HG02610 (cell line): ENCODE data around the gene AQP12A.

Source experiments
- ATAC-seq: cut with Tn5 transposase; IDR thresholded peaks from one replicate; pipeline ENCODE4 v1.9.1; 2021; ENCODE audit warnings: mild to moderate bottlenecking, moderate library complexity; ENCODE audit not compliant: unreplicated experiment

AQP12A gene

DNA sequence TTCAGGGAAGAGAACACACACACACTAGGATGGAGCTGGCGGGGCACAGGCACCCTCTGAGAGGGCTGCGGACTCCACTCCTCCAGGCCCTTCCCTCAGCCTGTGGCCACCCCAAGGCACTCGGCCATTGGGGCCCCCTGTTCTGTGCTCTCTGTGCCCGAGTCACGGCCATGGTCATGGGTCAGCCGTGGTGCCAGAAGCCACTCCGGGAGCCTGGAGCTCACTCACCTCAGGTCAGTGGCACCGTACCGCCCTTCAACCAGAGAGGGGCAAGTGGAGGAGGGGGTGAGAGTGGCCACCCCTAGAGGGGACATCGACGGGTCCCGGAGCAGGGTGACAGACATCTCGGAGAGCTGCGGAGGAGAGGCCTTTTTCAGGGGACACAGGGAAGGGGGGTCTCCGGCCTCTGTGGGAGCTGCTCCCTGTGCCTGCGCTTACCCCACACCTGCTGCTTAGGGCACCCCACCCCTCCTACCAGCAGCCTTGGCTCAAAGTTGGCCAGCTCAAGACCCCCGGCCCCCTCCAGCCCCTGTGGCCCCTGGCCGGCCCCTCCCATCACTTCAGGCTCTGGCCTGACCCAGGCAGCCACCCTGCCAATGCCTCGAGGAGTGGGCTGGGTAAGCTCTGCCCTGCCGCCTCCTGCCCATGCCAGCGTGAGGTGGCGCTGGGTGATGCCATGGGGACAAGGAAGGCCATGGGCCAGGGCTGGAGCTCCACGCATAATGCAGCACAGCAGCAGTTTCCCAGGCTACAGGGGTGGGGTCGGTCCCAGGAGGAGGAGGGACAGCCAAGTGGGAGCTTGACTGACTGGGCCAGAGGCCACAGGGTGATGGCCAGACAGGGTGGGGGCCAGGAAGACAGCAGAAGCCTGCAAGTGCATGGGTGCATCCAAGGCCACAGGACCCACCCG is 29.3 kb downstream of the AQP12A start:
- no peak for ATAC-seq

DNA sequence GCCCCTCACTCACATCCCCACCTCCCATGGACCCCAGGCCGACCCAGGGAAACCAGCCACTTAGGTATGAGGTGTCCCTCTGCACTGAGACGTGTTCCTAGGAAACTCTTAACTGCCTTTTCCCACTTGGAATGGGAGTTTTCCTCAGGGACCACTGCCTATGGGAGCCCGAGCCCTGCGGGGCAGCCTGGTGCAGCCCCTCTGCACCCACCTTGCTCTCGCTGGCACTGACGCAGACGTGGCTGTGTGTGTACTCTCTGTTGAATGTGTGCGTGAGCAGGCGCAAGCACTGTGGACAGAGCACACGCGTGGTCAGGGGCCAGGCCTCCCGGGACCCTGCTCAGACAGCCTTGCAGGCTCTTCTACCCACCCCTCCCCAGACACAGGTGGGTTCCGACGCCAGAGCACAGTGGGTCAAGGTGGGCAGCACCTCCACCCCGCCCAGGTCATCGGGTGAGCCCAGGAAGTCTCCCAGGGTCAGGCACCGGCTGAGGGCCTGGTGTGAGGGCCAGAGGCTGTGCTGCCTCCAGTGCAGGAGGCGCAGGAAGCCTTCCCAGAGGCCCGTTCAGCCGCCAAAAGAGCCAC is 30.0 kb downstream of the AQP12A start:
- ATAC-seq = no peak

GRCh38 chr2:240722376-240722775 is 30.7 kb downstream of the AQP12A start:
- no peak for ATAC-seq

- ATAC-seq = no peak
Measured at GRCh38 chr2:240722796-240723735, 31.4 kb downstream of the AQP12A start.

GRCh38 chr2:240723851-240724250 is 32.2 kb downstream of the AQP12A start:
- ATAC-seq = no peak

DNA sequence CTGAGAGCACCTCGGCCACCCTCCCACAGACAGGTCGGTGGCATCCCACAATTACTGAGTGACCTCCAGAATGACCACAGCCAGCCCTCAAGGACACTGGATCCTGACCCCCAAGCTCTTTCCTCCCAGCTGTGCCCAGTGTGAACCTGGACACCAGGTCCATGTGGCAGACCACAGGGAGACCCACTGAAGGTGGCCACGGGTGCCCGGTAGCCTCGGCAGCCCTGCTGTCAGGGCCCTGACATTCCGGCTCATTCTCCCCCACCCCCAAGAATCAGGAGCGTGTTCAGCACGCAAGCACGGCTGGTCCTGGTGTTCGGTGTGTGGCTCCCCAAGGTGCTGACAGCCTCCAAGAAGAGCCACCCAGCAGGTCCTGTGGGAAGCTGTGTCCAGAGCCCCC is 32.8 kb downstream of the AQP12A start:
- no peak for ATAC-seq

GRCh38 chr2:240725266-240725665 is 33.6 kb downstream of the AQP12A start:
- no peak for ATAC-seq

DNA sequence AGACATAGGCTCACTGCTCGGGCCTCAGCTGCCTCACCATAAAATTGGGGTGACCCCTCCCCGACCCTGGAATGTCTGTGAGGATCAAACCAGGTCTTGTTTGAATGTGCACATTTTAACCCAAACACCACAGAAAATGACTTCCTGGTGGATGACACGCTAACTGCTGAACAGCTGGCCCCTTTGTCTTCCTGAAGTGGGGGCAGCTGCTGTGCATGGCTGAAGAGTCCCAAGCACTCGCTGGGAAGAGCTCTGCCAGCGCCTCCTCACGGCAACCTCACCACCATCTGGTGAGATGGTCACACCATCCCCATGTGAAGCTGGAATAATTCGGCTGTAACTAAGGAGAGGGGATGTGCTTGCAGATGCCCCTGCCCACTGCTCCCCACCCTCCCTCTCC is 34.0 kb downstream of the AQP12A start:
- no peak for ATAC-seq

DNA sequence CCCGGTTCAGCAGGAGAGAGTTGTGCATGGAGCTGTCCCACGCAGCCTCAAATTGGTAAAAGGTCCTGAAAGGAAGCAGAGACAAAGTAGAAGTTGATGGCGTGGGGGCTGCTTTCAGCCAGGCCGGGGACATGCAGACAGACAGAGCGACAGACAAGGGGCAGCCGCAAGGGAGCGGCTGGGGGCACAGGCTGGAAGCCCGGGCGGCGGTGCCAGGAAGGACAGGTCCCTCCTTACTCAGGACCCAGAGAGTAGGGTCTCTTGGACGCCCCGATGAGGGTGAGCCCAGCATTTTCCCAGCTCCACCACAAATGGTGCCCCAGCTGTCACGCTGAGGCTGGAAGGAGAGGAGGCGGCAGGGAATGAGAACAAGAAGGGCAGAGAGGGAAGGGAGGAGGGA is 35.2 kb downstream of the AQP12A start:
- no peak for ATAC-seq

- no peak for ATAC-seq
Measured at GRCh38 chr2:240727439-240727838, 35.8 kb downstream of the AQP12A start.

- no peak for ATAC-seq
Measured at GRCh38 chr2:240727913-240728312, 36.2 kb downstream of the AQP12A start.

- no peak for ATAC-seq
Measured at GRCh38 chr2:240728361-240728760, 36.7 kb downstream of the AQP12A start.

- no peak for ATAC-seq
Measured at GRCh38 chr2:240728827-240729226, 37.2 kb downstream of the AQP12A start.

DNA sequence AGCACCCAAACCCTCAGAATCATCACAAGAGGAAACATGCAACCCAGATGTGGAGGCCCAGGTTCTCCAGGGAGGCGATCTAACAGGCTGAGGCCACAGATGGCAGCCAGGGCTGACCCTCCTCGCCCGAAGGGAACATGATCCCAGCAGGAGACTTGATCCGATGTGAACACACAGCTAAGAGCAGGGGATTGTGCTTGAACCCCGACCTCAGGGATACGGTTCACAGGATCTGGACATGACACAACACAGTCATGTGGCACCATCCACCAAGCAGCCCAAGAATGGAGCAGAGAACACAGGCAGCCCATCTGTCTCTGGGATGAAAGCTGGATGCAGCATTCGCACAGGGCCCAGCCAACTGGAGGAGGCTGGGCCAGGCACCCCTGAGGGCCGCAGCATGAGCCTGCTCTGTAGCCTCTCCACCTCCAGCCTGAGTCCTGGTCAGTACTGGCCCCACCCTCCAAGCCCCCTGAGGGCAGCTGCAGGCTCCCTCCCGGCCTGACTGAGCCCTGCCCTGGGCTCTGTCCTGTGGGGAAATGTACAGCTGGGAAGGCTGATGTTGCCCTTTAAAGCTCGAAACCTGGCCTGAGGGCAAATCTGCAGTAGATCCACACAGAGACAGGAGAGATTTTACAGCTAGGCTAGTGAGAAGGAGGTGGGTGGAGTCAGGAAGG is 39.0 kb downstream of the AQP12A start:
- ATAC-seq = no peak

- ATAC-seq = no peak
Measured at GRCh38 chr2:240731178-240731545, 39.5 kb downstream of the AQP12A start.

- no peak for ATAC-seq
Measured at GRCh38 chr2:240732184-240732583, 40.5 kb downstream of the AQP12A start.

- no peak for ATAC-seq
Measured at GRCh38 chr2:240732911-240733622, 41.4 kb downstream of the AQP12A start.

DNA sequence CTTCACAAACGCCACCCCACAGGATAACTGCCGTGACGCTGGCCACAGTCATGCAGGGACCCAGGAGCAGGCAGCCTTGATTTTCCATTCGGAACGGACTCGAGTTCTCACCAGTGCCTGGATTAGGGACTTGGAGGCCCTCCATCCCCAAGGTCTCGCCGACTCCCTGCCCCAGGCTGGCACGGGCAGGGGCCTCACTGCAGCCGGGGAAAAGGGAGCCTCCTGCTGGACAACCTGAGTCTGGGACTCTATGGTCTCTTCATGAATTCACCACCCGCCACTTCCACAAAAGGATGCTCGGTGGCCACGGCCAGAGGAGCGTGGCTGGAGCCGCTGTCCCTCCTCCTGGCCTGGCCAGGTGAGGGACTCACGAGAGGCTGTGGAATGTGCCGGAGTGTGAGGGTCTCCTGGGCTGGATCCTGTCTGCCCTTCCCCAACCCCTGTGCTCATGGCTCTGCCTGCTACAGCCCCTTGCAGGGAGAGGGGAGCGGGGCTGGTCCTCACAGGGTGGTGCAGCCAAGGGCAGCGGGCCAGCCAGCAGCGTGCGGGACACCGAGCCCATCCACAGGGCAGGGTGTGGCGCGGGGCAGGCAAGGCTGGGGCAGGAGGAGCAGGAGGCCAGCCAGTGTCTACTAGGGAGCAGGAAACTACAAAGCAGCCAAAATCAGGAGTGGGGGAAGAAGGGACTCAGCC is 42.3 kb downstream of the AQP12A start:
- ATAC-seq = no peak

- ATAC-seq = no peak
Measured at GRCh38 chr2:240734756-240735155, 43.1 kb downstream of the AQP12A start.

DNA sequence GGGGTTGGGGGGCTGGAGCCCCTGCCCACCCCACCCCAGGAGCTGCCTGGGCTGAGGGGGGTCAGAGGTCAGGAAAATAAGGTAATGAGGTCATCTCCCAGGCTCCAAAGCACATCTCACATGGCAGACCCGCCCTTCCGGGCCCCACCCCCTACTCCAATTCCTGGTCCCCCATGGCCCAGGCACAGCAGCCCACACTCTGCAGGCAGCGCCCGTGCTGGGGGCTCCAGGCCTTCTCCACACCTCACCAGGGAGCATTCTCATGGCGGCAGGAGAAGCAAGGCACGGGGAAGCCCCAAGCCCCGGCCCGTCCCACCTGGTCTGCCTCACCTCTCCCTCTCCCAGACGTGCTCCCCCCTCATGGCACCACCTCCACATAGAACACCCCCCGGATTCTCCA is 43.8 kb downstream of the AQP12A start:
- no peak for ATAC-seq
